ENCODE data around the gene PPP1R16B. TPM values are rescaled to one million over a fixed set of nuclear protein-coding genes. Genes with fewer than 3 reads are reported as not detected.

The PPP1R16B gene
- total RNA-seq: 84.1 TPM
- 10 to 100 TPM; 16.5 to 26.8 (median 25.0) TPM for polyA plus RNA-seq

DNA sequence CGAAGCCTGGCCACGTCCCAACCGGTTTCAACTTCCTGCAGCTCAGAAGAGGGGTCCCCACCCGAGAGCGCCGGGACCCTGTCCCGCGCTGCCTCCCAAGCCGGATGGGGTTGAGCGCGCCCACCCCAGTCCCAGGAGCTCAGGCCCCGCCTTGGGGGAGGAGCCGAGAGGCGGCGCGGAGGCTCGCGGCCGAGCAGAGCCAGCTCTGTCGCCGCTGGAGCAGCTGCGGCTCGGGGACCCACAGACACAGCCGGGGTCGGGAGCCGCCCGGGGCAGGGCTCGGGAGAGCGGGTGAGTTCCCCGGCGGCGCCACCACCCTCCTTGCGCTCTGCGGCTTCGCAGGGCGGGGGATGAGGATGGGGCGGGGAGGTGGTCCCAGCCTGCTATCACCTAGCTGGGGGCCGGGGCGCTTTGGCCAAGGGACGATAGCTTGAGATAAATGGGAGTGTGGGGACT, at the start of gene PPP1R16B:
PPP1R16B (plus strand) TSS at position 196 of the 456 bp plus-strand sequence. CDS start 30,229 bp downstream, outside the sequence.
- Mint-ChIP-seq H3K4me1 (peaks cover 22 to 60% (median 47%) of the 10 kb centered on the region in 4 donors), H3K36me3 (peaks cover 12% of the 10 kb centered on the region), H3K4me3 (peak within 1 kb of the TSS; percentile 91 to 98 (median 94)), H3K9me3 (no peaks in the 10 kb centered on the region), H3K27me3 (peaks cover 7% of the 10 kb centered on the region), H3K27ac (peak within 1 kb of the TSS; percentile 97 to 99 (median 98))
- DNase-seq (peak; percentile 68 to 86 (median 82)), ATAC-seq (ENCODE audit: low read depth in 2 of 2) (peak; percentile 65)
- H3K4me1 ChIP-seq (ENCODE audit: control insufficient read depth, insufficient read depth, low read length, poor library complexity, severe bottlenecking): peaks cover 60% of the 10 kb centered on the region
- peaks cover 7% of the 10 kb centered on the region for H3K36me3 ChIP-seq (ENCODE audit: control insufficient read depth, insufficient read depth, low read length)
- peak within 1 kb of the TSS; percentile 99 for H3K27ac ChIP-seq (ENCODE audit: insufficient read depth, low read length, poor library complexity, severe bottlenecking)
- H3K9me3 ChIP-seq (ENCODE audit: control insufficient read depth in 2 of 2, low read length in 2 of 2): no peaks in the 10 kb centered on the region
- H3K4me3 ChIP-seq (ENCODE audit: low read depth, low read length): peak within 1 kb of the TSS; percentile 84
- no peaks in the 10 kb centered on the region for H3K27me3 ChIP-seq (ENCODE audit: control insufficient read depth, insufficient read depth, low read length)

DNA sequence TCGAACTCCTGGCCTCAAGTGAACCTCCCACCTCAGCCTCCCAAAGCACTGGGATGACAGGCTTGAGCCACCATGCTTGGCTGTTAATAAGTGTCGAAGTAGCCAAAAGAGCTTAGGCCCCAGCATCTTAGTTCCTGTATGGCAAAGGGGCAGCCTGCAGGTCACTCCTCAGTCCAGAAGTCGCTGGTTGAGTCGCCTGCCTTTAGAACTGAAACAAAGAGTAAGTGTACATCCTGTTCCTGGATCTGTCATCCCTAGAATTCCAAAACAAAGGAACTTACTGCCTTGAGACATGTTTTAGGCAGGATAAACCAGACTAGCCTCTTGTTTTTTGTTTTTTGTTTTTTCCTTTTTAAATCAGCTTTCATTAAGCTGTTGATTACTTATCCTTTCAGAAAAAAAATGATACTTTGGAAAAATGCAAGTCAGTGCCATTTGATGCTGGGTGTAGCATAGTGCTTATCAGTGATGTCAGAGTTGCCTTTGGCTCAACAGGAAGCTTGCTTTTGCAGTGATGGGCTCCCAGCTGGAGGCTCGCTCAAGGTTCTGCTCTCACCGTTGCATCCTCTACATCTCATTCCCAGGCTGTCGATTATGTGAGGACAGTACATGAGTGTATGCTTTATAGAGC, 48.2 kb upstream of the PPP1R16B start:
- H3K27me3 Mint-ChIP-seq: no peaks in the 10 kb centered on the region
- H3K9me3 Mint-ChIP-seq: no peaks in the 10 kb centered on the region
- Histone ChIP-seq H3K9me3 (ENCODE audit: control insufficient read depth in 2 of 2, low read length in 2 of 2) (no peaks in the 10 kb centered on the region), H3K27me3 (ENCODE audit: control insufficient read depth, insufficient read depth, low read length) (no peaks in the 10 kb centered on the region), H3K36me3 (ENCODE audit: control insufficient read depth, insufficient read depth, low read length) (peaks cover 90% of the 10 kb centered on the region), H3K27ac (ENCODE audit: insufficient read depth, low read length, poor library complexity, severe bottlenecking) (no peak overlapping the region), H3K4me3 (ENCODE audit: low read depth, low read length) (no peak overlapping the region), H3K4me1 (ENCODE audit: control insufficient read depth, insufficient read depth, low read length, poor library complexity, severe bottlenecking) (no peaks in the 10 kb centered on the region)
- H3K4me1 Mint-ChIP-seq: peaks cover 0 to 4% (median 2%) of the 10 kb centered on the region in 4 donors
- no peak overlapping the region for H3K27ac Mint-ChIP-seq
- no peak for ATAC-seq (ENCODE audit: low read depth in 2 of 2)
- H3K36me3 Mint-ChIP-seq: peaks cover 51% of the 10 kb centered on the region
- no peak overlapping the region for H3K4me3 Mint-ChIP-seq
- DNase-seq: no peak

DNA sequence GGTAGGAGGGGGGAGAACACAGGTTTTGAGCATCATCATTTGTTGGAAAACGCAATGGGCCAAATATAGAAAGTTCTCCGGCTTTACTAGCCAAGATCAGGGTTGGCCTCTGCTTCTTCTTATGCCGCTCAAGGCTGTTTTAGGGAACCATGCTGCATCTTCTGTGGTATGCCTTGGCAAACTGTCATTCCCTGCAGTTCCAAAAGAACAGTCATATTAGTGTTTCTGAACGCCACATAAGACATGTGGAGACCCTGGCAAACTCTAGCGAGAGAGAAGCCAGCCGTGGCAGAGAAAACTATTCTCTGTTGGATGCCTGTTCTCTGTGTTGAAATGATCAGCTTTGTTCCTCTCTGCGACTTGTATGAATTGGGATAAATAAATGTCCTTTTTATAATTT, 46.4 kb upstream of the PPP1R16B start:
- H3K4me3 Mint-ChIP-seq: no peak overlapping the region
- H3K27me3 Mint-ChIP-seq: no peaks in the 10 kb centered on the region
- Histone ChIP-seq H3K27ac (ENCODE audit: insufficient read depth, low read length, poor library complexity, severe bottlenecking) (no peak overlapping the region), H3K27me3 (ENCODE audit: control insufficient read depth, insufficient read depth, low read length) (no peaks in the 10 kb centered on the region), H3K4me3 (ENCODE audit: low read depth, low read length) (no peak overlapping the region), H3K36me3 (ENCODE audit: control insufficient read depth, insufficient read depth, low read length) (peaks cover 92% of the 10 kb centered on the region), H3K4me1 (ENCODE audit: control insufficient read depth, insufficient read depth, low read length, poor library complexity, severe bottlenecking) (no peaks in the 10 kb centered on the region), H3K9me3 (ENCODE audit: control insufficient read depth in 2 of 2, low read length in 2 of 2) (no peaks in the 10 kb centered on the region)
- DNase-seq (no peak), ATAC-seq (ENCODE audit: low read depth in 2 of 2) (no peak)
- H3K9me3 Mint-ChIP-seq: no peaks in the 10 kb centered on the region
- no peak overlapping the region for H3K27ac Mint-ChIP-seq
- H3K4me1 Mint-ChIP-seq: peaks cover 0 to 6% (median under 1%) of the 10 kb centered on the region in 4 donors
- H3K36me3 Mint-ChIP-seq: peaks cover 60% of the 10 kb centered on the region

DNA sequence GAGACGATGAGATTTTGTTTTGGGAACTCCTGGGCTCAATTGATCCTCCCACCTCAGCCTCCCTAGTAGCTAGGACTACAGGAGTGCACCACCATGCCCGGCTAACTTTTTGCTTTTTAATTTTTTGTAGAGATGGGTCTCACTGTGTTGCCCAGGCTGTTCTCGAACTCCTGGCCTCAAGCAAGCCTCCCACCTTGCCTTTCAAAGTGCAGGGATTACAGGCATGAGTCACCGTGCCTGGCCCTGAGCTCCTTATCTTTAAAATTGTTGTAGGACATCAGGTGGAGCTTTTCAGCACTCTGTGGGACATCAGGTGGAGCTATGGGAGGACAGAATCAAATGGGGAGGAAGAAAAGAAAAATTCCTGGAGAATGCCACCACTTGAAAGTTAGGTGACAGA, 44.5 kb upstream of the PPP1R16B start:
- H3K36me3 Mint-ChIP-seq: peaks cover 62% of the 10 kb centered on the region
- ATAC-seq (ENCODE audit: low read depth in 2 of 2): no peak

DNA sequence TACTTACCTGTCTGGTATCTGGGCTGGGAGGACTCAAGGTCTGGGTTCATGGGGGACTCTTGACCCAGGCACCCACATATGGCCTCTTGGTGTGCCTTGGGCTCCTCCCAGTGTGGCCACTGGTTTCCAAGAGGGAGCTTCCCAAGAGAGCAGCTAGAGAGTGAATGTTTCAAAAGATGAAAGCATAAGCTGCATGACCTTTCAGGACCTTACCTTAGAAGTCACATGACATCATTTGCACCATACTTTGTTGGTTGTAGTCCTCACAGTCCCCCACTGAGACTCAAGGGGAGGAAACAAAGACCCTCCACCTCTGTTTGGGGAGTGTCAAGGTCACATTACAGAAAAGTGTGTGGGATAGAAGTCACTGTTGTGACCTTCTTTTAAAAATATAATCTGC, 43.3 kb upstream of the PPP1R16B start:
- peaks cover 61% of the 10 kb centered on the region for H3K36me3 Mint-ChIP-seq
- H3K27ac ChIP-seq (ENCODE audit: insufficient read depth, low read length, poor library complexity, severe bottlenecking): no peak overlapping the region
- H3K27me3 Mint-ChIP-seq: no peaks in the 10 kb centered on the region
- no peak overlapping the region for H3K4me3 Mint-ChIP-seq
- peaks cover 0 to 7% (median 0%) of the 10 kb centered on the region in 4 donors for H3K4me1 Mint-ChIP-seq
- H3K4me1 ChIP-seq (ENCODE audit: control insufficient read depth, insufficient read depth, low read length, poor library complexity, severe bottlenecking): no peaks in the 10 kb centered on the region
- H3K4me3 ChIP-seq (ENCODE audit: low read depth, low read length): no peak overlapping the region
- no peak for ATAC-seq (ENCODE audit: low read depth in 2 of 2)
- H3K9me3 ChIP-seq (ENCODE audit: control insufficient read depth in 2 of 2, low read length in 2 of 2): no peaks in the 10 kb centered on the region
- peaks cover 91% of the 10 kb centered on the region for H3K36me3 ChIP-seq (ENCODE audit: control insufficient read depth, insufficient read depth, low read length)
- peak overlapping the region in 2 of 3 donors; percentile 26 to 59 for H3K27ac Mint-ChIP-seq
- H3K9me3 Mint-ChIP-seq: no peaks in the 10 kb centered on the region
- no peaks in the 10 kb centered on the region for H3K27me3 ChIP-seq (ENCODE audit: control insufficient read depth, insufficient read depth, low read length)
- DNase-seq: no peak

More for the DNA sequence above, 44.5 kb upstream of the PPP1R16B start:
- H3K9me3 Mint-ChIP-seq: no peaks in the 10 kb centered on the region
- no peaks in the 10 kb centered on the region for H3K27me3 ChIP-seq (ENCODE audit: control insufficient read depth, insufficient read depth, low read length)
- peaks cover 93% of the 10 kb centered on the region for H3K36me3 ChIP-seq (ENCODE audit: control insufficient read depth, insufficient read depth, low read length)
- peaks cover 0 to 4% (median 0%) of the 10 kb centered on the region in 4 donors for H3K4me1 Mint-ChIP-seq
- H3K27ac ChIP-seq (ENCODE audit: insufficient read depth, low read length, poor library complexity, severe bottlenecking): no peak overlapping the region
- H3K4me3 ChIP-seq (ENCODE audit: low read depth, low read length): no peak overlapping the region
- no peak overlapping the region for H3K4me3 Mint-ChIP-seq
- H3K27ac Mint-ChIP-seq: peak overlapping the region in 1 of 3 donors; percentile 74
- DNase-seq: no peak
- H3K4me1 ChIP-seq (ENCODE audit: control insufficient read depth, insufficient read depth, low read length, poor library complexity, severe bottlenecking): no peaks in the 10 kb centered on the region
- no peaks in the 10 kb centered on the region for H3K27me3 Mint-ChIP-seq
- H3K9me3 ChIP-seq (ENCODE audit: control insufficient read depth in 2 of 2, low read length in 2 of 2): no peaks in the 10 kb centered on the region

DNA sequence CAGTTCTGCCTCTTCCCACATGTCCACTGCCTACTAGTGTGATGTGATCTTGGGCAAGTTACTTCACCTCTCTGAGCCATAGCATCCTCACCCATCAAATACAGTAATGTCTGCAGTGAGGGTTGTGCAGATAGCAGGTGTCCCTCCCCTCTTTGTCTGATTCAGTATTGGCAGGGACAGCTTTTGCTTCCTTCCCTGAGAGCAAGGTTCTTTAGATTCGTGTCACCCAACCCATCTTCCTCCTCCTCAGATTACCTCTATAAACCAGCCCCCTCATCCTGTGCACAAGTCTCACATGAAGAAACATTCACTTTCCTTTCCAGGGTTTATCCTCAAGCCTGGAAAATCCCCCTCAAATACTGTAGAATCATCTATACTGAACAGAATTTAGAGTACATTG, 41.9 kb upstream of the PPP1R16B start:
- Histone ChIP-seq H3K9me3 (ENCODE audit: control insufficient read depth in 2 of 2, low read length in 2 of 2) (no peaks in the 10 kb centered on the region), H3K36me3 (ENCODE audit: control insufficient read depth, insufficient read depth, low read length) (peaks cover 94% of the 10 kb centered on the region), H3K4me1 (ENCODE audit: control insufficient read depth, insufficient read depth, low read length, poor library complexity, severe bottlenecking) (no peaks in the 10 kb centered on the region), H3K4me3 (ENCODE audit: low read depth, low read length) (no peak overlapping the region), H3K27me3 (ENCODE audit: control insufficient read depth, insufficient read depth, low read length) (no peaks in the 10 kb centered on the region), H3K27ac (ENCODE audit: insufficient read depth, low read length, poor library complexity, severe bottlenecking) (no peak overlapping the region)
- H3K27ac Mint-ChIP-seq: no peak overlapping the region
- H3K36me3 Mint-ChIP-seq: peaks cover 66% of the 10 kb centered on the region
- no peak overlapping the region for H3K4me3 Mint-ChIP-seq
- ATAC-seq (ENCODE audit: low read depth in 2 of 2) (no peak), DNase-seq (no peak)
- H3K9me3 Mint-ChIP-seq: no peaks in the 10 kb centered on the region
- no peaks in the 10 kb centered on the region for H3K27me3 Mint-ChIP-seq
- peaks cover 0 to 7% (median 0%) of the 10 kb centered on the region in 4 donors for H3K4me1 Mint-ChIP-seq

DNA sequence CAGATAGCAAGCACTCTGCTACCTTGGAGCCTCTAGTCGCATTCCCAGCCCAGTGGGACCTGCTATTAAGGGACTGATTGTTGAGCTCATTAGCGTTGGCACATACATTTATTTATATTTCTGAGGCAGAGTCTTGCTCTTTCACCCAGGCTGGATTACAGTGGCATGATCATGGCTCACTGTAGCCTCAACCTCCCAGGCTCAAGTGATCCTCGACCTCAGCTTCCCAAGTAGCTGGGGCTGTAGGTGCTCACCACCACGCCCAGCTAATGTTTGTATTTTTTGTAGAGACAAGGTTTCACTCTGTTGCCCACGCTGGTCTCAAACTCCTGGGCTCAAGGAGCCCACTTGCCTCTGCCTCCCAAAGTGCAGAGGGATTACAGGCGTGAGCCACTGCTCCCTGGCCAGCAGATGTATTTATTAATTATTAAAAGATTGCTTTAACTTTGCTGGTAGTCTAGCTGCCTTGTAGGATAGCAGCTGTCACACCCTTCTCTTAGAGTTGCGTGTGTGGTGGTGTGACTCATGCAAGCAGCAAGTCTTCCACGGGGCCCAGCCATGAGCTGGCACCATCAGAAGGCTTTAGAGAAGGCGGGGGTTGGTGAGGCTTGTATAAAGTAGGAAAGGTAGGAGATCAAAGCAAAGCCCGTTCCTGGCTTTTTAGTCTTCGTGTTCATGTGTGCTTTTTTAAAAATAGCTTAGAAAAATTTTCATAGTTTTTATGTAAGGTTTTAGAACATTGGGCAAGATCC, 40.8 kb upstream of the PPP1R16B start:
- peak in 1 of 3 donors; percentile 60 for DNase-seq

More for the DNA sequence above, 40.8 kb upstream of the PPP1R16B start:
- Histone ChIP-seq H3K27ac (ENCODE audit: insufficient read depth, low read length, poor library complexity, severe bottlenecking) (no peak overlapping the region), H3K4me3 (ENCODE audit: low read depth, low read length) (no peak overlapping the region), H3K9me3 (ENCODE audit: control insufficient read depth in 2 of 2, low read length in 2 of 2) (no peaks in the 10 kb centered on the region), H3K27me3 (ENCODE audit: control insufficient read depth, insufficient read depth, low read length) (no peaks in the 10 kb centered on the region), H3K36me3 (ENCODE audit: control insufficient read depth, insufficient read depth, low read length) (peaks cover 89% of the 10 kb centered on the region), H3K4me1 (ENCODE audit: control insufficient read depth, insufficient read depth, low read length, poor library complexity, severe bottlenecking) (no peaks in the 10 kb centered on the region)
- Mint-ChIP-seq H3K4me1 (peaks cover 0 to 7% (median 0%) of the 10 kb centered on the region in 4 donors), H3K9me3 (no peaks in the 10 kb centered on the region), H3K27me3 (no peaks in the 10 kb centered on the region), H3K27ac (peak overlapping the region in 1 of 3 donors; percentile 52), H3K4me3 (no peak overlapping the region), H3K36me3 (peaks cover 72% of the 10 kb centered on the region)
- peak; percentile 58 to 69 for ATAC-seq (ENCODE audit: low read depth in 2 of 2)

Measured in CD4-positive, CD25-positive, alpha-beta regulatory T cell (primary cell).